ENCODE measurements around the gene HINFP.
"Not testable (repeated sequence)": the region's sequence is repeated elsewhere in the genome, so short reads cannot be mapped to it uniquely, and the experiment has no call there.

Gene HINFP

DNA sequence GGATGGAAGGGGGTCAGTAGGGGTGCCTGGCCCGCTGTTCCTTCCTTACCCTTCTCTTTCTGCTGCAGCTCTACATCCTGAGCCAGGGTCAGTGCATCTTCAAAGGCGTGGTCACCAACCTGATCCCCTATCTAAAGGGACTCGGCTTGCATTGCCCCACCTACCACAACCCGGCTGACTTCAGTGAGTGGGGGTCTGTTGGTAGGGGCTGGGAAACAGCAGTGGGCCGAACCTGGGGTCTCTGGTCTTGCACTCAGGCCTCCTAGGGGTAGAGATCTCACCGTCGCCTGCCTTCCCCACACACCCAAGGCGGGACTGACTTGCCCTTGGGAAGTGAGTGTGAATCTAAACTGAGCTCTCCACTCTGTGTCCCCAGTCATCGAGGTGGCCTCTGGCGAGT, 35.1 kb downstream of the HINFP start:
- TF ChIP-seq, protein P1, sequence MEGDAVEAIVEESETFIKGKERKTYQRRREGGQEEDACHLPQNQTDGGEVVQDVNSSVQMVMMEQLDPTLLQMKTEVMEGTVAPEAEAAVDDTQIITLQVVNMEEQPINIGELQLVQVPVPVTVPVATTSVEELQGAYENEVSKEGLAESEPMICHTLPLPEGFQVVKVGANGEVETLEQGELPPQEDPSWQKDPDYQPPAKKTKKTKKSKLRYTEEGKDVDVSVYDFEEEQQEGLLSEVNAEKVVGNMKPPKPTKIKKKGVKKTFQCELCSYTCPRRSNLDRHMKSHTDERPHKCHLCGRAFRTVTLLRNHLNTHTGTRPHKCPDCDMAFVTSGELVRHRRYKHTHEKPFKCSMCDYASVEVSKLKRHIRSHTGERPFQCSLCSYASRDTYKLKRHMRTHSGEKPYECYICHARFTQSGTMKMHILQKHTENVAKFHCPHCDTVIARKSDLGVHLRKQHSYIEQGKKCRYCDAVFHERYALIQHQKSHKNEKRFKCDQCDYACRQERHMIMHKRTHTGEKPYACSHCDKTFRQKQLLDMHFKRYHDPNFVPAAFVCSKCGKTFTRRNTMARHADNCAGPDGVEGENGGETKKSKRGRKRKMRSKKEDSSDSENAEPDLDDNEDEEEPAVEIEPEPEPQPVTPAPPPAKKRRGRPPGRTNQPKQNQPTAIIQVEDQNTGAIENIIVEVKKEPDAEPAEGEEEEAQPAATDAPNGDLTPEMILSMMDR (IDR thresholded peaks at IDR 0.05; ENCODE audit: low read depth, low read length), result no peak
- H3K9me3 ChIP-seq (ENCODE audit: severe bottlenecking), result no peaks in the 10 kb centered on the region
- DNase-seq, result no peak
- peaks cover 26% of the 10 kb centered on the region for H3K36me3 ChIP-seq
- no peaks in the 10 kb centered on the region for H3K27me3 ChIP-seq (ENCODE audit: insufficient read depth, low read depth, severe bottlenecking)
- no peak overlapping the region for H3K4me3 ChIP-seq (ENCODE audit: low read depth, low read length)
- H3K27ac ChIP-seq, result peak overlapping the region; percentile 29

DNA sequence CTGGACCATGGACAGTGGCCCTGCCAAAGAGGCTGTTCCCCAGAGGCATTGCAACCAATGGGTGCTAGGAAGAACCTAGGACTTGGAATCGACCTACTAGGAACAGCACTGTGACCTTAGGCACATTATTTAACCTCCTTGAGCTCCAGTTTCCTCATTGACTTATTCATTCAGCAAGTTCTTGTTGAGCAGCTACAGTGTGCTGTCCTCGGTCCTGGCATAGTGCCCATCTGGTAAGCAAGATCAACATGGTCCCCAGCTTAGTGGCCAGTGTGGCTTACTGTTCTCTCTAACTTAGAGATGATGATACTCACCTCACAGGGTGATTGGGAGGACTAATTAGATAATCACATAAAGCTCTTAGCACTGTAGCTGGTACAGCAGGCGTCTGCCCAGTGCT, 35.7 kb downstream of the HINFP start:
- Histone ChIP-seq H3K27me3 (ENCODE audit: insufficient read depth, low read depth, severe bottlenecking) (no peaks in the 10 kb centered on the region), H3K36me3 (peaks cover 21% of the 10 kb centered on the region), H3K27ac (peak overlapping the region; percentile 29), H3K4me3 (ENCODE audit: low read depth, low read length) (no peak overlapping the region), H3K9me3 (ENCODE audit: severe bottlenecking) (no peaks in the 10 kb centered on the region)
- peak; percentile 84 for DNase-seq
- TF ChIP-seq, protein P1 (IDR thresholded peaks at IDR 0.05; ENCODE audit: low read depth, low read length), result no peak

- Histone ChIP-seq H3K27me3 (ENCODE audit: insufficient read depth, low read depth, severe bottlenecking) (no peaks in the 10 kb centered on the region), H3K9me3 (ENCODE audit: severe bottlenecking) (no peaks in the 10 kb centered on the region), H3K36me3 (peaks cover 20% of the 10 kb centered on the region), H3K4me3 (ENCODE audit: low read depth, low read length) (no peak overlapping the region), H3K27ac (no peak overlapping the region)
- TF ChIP-seq, protein P1 (IDR thresholded peaks at IDR 0.05; ENCODE audit: low read depth, low read length), result no peak
- no peak for DNase-seq
These were observed 37.1 kb downstream of the HINFP start for GRCh38 chr11:119158467-119158866.

GRCh38 chr11:119160151-119160550, 38.8 kb downstream of the HINFP start:
- Histone ChIP-seq H3K27me3 (ENCODE audit: insufficient read depth, low read depth, severe bottlenecking) (no peaks in the 10 kb centered on the region), H3K9me3 (ENCODE audit: severe bottlenecking) (no peaks in the 10 kb centered on the region), H3K36me3 (peaks cover 16% of the 10 kb centered on the region), H3K27ac (no peak overlapping the region), H3K4me3 (ENCODE audit: low read depth, low read length) (no peak overlapping the region)
- TF ChIP-seq, protein P1 (IDR thresholded peaks at IDR 0.05; ENCODE audit: low read depth, low read length), result no peak
- DNase-seq, result no peak

GRCh38 chr11:119161871-119162270, 40.5 kb downstream of the HINFP start:
- Histone ChIP-seq H3K36me3 (peaks cover 10% of the 10 kb centered on the region), H3K27me3 (ENCODE audit: insufficient read depth, low read depth, severe bottlenecking) (no peaks in the 10 kb centered on the region), H3K9me3 (ENCODE audit: severe bottlenecking) (no peaks in the 10 kb centered on the region), H3K4me3 (ENCODE audit: low read depth, low read length) (no peak overlapping the region), H3K27ac (no peak overlapping the region)
- no peak for DNase-seq
- TF ChIP-seq, protein P1 (IDR thresholded peaks at IDR 0.05; ENCODE audit: low read depth, low read length), result no peak

DNA sequence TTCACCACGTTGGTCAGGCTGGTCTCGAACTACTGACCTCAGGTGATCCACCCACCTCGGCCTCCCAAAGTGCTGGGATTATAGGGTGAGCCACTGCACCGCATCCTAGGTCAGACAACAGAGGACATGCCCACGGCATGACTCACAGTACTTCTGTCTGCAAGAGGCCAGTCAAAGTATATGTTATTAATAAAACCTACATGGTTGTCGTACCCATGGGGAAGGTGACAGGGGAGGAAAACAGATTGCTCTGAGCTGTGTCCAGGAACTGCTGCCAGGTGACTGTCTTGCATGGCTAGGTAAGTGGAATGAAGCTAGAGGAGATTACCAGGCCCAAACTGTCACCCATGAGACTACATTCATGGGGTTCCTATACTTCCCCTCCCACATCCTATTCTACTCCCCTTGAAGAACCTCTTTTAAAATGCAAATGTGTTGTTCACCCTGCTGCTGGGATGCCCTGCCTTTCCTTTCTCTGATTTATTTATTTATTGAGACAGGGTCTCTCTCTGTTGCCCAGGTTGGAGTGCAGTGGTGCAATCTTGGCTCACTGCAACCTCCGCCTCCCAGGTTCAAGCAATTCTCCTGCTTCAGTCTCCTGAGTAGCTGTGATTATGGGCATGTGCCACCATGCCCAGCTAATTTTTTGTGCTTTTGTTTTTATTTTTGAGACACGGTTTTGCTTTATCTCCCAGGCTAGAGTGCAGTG, 45.1 kb downstream of the HINFP start:
- Histone ChIP-seq H3K4me3 (ENCODE audit: low read depth, low read length) (no peak overlapping the region), H3K27ac (no peak overlapping the region), H3K27me3 (ENCODE audit: insufficient read depth, low read depth, severe bottlenecking) (no peaks in the 10 kb centered on the region), H3K9me3 (ENCODE audit: severe bottlenecking) (no peaks in the 10 kb centered on the region), H3K36me3 (no peaks in the 10 kb centered on the region; the same call in 1 of the 2 replicates)
- TF ChIP-seq, protein P1 (IDR thresholded peaks at IDR 0.05; ENCODE audit: low read depth, low read length), result no peak
- no peak for DNase-seq

DNA sequence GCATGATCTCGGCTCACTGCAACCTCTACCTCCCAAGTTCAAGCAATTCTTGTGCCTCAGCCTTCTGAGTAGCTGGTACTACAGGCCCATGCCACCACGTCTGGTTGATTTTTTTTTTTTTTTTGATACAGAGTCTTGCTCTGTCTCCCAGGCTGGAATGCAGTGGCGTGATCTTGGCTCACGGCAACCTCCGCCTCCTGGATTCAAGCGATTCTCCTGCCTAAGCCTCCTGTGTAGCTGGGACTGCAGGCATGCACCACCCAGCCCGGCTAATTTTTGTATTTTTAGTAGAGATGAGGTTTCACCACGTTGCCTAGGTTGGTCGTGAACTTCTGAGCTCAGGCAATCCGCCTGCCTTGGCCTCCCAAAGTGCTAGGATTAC, 45.7 kb downstream of the HINFP start:
- not testable (repeated sequence) for H3K27ac ChIP-seq; H3K36me3 ChIP-seq; DNase-seq; H3K4me3 ChIP-seq (ENCODE audit: low read depth, low read length); H3K9me3 ChIP-seq (ENCODE audit: severe bottlenecking); H3K27me3 ChIP-seq (ENCODE audit: insufficient read depth, low read depth, severe bottlenecking)
